ENCODE results near the gene RADIL. TPM values are rescaled to one million over a fixed set of nuclear protein-coding genes. Genes with fewer than 3 reads are reported as not detected.

Gene RADIL
- total RNA-seq, 1 experiment from 2014 or later = not detected

DNA sequence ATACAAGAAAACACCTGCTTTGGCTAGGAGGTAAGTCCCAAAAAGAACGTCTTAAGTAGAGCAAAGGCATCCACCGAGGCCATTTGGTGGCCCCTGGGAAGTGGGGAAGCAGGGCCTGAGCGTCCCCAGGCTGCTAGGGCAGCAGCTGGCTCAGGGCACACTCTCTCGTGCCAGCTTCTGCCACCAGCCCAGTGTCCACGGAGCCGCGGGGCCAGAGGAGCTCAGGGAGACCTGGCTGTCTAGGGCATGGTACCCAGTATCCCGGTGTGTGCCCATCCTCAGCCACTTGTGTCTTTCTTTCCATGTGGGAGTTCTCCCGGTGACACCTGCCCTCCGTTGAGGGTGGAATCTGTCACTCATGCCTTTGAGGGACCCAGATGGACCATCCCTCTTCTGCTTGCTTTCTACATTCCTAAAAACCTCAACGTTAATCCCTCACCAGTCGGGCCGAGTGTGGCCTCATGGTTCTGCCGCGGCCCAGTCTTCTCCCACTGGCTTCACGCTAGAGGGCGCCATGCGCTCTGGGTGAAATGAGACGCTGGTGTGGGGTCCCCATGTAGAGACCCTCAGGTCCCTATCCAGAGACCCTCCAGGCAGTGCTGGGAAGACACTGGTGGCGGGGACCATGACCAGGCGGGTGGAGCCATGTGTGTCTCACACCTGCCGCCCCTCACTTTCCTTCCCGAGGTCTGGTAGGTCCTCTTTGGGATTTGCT is 117.6 kb downstream of the RADIL start:
- no TSS peak for BruUV-seq (replicated peaks)
- no peak overlapping the region for H3K4me3 Mint-ChIP-seq (ENCODE audit: unreplicated experiment)
- DNase-seq (ENCODE audit: unreplicated experiment) = no peak
- peaks cover 75% of the 10 kb centered on the region for H3K36me3 Mint-ChIP-seq (ENCODE audit: insufficient read depth, unreplicated experiment)
- H3K4me1 Mint-ChIP-seq (ENCODE audit: insufficient read depth, unreplicated experiment) = no peaks in the 10 kb centered on the region
- no peaks in the 10 kb centered on the region for H3K9me3 Mint-ChIP-seq (ENCODE audit: unreplicated experiment)
- H3K27ac Mint-ChIP-seq (ENCODE audit: low read depth, unreplicated experiment) = peak overlapping the region; percentile 59
- ChIA-PET CTCF (interaction anchor here (0.7 to 1.3 kb wide), 3 partner anchors 10 to 710 kb away, joined by 3 to 4 read pairs (median 3); no protein-coding TSS in a partner anchor), POLR2A (interaction anchor here (0.5 to 1.2 kb wide), 2 partner anchors 9 to 1368 kb away, joined by 4 to 6 read pairs; partner anchors contain the start of gene AP5Z1)
- TF ChIP-seq, protein P1, sequence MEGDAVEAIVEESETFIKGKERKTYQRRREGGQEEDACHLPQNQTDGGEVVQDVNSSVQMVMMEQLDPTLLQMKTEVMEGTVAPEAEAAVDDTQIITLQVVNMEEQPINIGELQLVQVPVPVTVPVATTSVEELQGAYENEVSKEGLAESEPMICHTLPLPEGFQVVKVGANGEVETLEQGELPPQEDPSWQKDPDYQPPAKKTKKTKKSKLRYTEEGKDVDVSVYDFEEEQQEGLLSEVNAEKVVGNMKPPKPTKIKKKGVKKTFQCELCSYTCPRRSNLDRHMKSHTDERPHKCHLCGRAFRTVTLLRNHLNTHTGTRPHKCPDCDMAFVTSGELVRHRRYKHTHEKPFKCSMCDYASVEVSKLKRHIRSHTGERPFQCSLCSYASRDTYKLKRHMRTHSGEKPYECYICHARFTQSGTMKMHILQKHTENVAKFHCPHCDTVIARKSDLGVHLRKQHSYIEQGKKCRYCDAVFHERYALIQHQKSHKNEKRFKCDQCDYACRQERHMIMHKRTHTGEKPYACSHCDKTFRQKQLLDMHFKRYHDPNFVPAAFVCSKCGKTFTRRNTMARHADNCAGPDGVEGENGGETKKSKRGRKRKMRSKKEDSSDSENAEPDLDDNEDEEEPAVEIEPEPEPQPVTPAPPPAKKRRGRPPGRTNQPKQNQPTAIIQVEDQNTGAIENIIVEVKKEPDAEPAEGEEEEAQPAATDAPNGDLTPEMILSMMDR (IDR thresholded peaks at IDR 0.05; ENCODE audit: unreplicated experiment) = no peak
- H3K27me3 Mint-ChIP-seq (ENCODE audit: insufficient read depth, unreplicated experiment) = no peaks in the 10 kb centered on the region
- intact Hi-C loops (cut with micrococcal nuclease) = no loop called here

DNA sequence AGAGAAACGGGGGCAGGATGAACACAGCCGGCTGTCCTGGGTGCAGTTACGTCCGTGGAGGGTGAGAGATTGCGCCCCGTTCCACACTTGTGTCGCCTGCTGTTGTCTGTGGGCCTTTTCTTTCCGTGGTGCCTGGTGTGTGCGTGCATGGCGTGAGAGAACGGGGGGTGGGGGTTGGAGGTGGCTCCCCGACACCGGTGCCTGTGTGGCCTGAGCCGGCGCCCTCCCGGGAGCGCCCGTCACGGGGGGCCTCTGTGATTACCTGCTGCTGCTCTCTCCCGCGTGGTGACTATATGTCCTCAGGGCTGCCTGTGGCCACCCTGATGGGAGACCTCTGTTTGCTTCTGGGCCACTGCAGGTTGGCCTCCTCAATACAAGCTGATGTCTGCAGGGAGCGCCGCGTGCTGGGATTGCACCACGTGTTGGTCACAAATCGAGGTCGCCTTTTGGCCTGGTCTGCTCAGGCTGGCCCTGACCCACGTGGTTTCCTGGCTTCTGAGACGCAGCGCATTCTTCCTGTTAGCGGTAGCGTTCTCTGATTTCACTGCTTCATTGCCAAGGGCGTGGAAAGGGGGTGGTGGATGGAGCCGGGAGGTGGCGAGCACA is 119.0 kb downstream of the RADIL start:
- ChIA-PET POLR2A (interaction anchor here (1.0 kb wide), 1 partner anchor 11 kb away, joined by 5 read pairs; the partner anchor contains the start of gene AP5Z1), CTCF (interaction anchor here (0.7 to 0.9 kb wide), 2 partner anchors 10 to 31 kb away, joined by 3 to 4 read pairs; no protein-coding TSS in a partner anchor)
- Mint-ChIP-seq H3K9me3 (ENCODE audit: unreplicated experiment) (no peaks in the 10 kb centered on the region), H3K27me3 (ENCODE audit: insufficient read depth, unreplicated experiment) (no peaks in the 10 kb centered on the region), H3K36me3 (ENCODE audit: insufficient read depth, unreplicated experiment) (peaks cover 77% of the 10 kb centered on the region), H3K27ac (ENCODE audit: low read depth, unreplicated experiment) (no peak overlapping the region), H3K4me1 (ENCODE audit: insufficient read depth, unreplicated experiment) (no peaks in the 10 kb centered on the region), H3K4me3 (ENCODE audit: unreplicated experiment) (no peak overlapping the region)
- no peak for DNase-seq (ENCODE audit: unreplicated experiment)
- BruUV-seq (replicated peaks) = no TSS peak
- TF ChIP-seq, protein P1 (IDR thresholded peaks at IDR 0.05; ENCODE audit: unreplicated experiment) = no peak
- intact Hi-C loops (cut with micrococcal nuclease) = no loop called here

DNA sequence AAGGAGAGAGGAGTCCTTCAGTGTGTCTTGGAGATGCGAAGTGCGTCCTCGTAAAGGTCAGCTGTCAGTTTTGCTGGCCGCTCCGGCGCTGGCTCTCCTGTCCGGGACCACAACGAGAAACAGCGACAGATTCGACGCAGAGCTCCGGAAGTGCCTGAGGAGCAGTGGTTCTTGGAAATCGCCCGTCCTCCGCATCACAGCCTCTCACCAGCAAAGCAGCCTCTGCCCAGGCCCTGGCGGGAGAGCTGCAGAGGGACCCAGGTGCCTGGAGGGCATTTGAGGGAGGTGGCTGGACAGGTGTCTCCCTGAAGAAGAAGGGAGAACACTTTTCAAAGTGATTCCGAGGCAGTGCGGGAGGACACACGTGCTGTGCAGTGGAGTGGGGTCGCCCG is 119.7 kb downstream of the RADIL start:
- ChIA-PET CTCF (interaction anchor here (0.9 to 1.1 kb wide), 2 partner anchors 10 to 323 kb away, joined by 3 to 4 read pairs; no protein-coding TSS in a partner anchor), POLR2A (interaction anchor here (1.0 kb wide), 1 partner anchor 11 kb away, joined by 5 read pairs; the partner anchor contains the start of gene AP5Z1)
- TF ChIP-seq, protein P1 (IDR thresholded peaks at IDR 0.05; ENCODE audit: unreplicated experiment) = no peak
- intact Hi-C loops (cut with micrococcal nuclease) = no loop called here
- no peak for DNase-seq (ENCODE audit: unreplicated experiment)
- Mint-ChIP-seq H3K4me3 (ENCODE audit: unreplicated experiment) (no peak overlapping the region), H3K4me1 (ENCODE audit: insufficient read depth, unreplicated experiment) (no peaks in the 10 kb centered on the region), H3K27ac (ENCODE audit: low read depth, unreplicated experiment) (no peak overlapping the region), H3K36me3 (ENCODE audit: insufficient read depth, unreplicated experiment) (peaks cover 77% of the 10 kb centered on the region), H3K9me3 (ENCODE audit: unreplicated experiment) (no peaks in the 10 kb centered on the region), H3K27me3 (ENCODE audit: insufficient read depth, unreplicated experiment) (no peaks in the 10 kb centered on the region)
- BruUV-seq (replicated peaks) = no TSS peak

DNA sequence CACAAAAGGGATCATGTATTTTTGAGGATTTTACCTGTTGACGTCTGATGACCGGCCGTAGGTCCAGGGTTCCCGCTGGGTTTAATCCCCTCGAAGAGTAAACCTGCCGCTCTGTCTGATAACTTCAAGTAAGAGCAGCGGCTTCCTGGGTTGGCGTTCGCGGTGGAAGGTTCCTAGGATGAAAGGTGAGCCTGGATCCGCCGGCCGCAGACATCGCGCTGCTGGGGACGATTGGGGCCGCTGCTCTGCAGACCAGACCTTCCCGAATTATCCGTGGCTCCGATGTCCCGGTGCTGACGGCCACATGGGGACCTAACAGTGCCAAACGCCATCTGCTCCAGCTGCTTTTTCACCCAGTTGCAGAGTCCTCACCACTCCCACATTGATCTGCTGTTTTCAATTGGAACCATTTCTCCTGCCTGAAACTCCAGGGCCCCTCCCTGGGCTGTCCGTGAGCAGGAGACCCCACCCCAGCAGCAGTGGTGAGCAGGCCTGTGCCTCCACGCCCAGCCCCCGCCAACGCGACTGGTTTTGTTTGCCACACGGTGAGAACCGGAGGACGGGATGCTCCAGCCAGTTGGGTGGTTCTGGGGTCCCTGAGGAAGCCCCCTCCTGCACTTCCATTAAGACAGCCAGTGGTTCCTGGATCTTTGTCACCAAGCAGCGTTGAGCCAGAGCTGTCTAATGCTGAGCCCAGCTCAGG is 120.3 kb downstream of the RADIL start:
- Mint-ChIP-seq H3K27me3 (ENCODE audit: insufficient read depth, unreplicated experiment) (no peaks in the 10 kb centered on the region), H3K9me3 (ENCODE audit: unreplicated experiment) (no peaks in the 10 kb centered on the region), H3K4me1 (ENCODE audit: insufficient read depth, unreplicated experiment) (no peaks in the 10 kb centered on the region), H3K27ac (ENCODE audit: low read depth, unreplicated experiment) (no peak overlapping the region), H3K4me3 (ENCODE audit: unreplicated experiment) (no peak overlapping the region), H3K36me3 (ENCODE audit: insufficient read depth, unreplicated experiment) (peaks cover 77% of the 10 kb centered on the region)
- POLR2A ChIA-PET = no interaction called here
- no peak for DNase-seq (ENCODE audit: unreplicated experiment)
- CTCF ChIA-PET = interaction anchor here (1.1 kb wide), 1 partner anchor 324 kb away, joined by 3 read pairs; no protein-coding TSS in a partner anchor
- TF ChIP-seq, protein P1 (IDR thresholded peaks at IDR 0.05; ENCODE audit: unreplicated experiment) = no peak
- no TSS peak for BruUV-seq (replicated peaks)
- intact Hi-C loops (cut with micrococcal nuclease) = no loop called here

All from MCF 10A (cell line).